HG03432 (cell line): ENCODE measurements around the gene MTHFR.

ENCODE experiments used
- ATAC-seq: cut with Tn5 transposase; IDR thresholded peaks from one replicate; pipeline ENCODE4 v1.9.1; 2021; ENCODE audit warnings: mild to moderate bottlenecking, moderate library complexity; ENCODE audit not compliant: unreplicated experiment

The MTHFR gene

GRCh38 chr1:11799099-11799498 is 6.7 kb downstream of the MTHFR start:
- no peak for ATAC-seq

- no peak for ATAC-seq
These were observed 8.1 kb downstream of the MTHFR start for GRCh38 chr1:11797525-11798216.

- no peak for ATAC-seq
These were observed 9.5 kb downstream of the MTHFR start for GRCh38 chr1:11796036-11796828.

GRCh38 chr1:11795238-11795890 is 10.4 kb downstream of the MTHFR start:
- ATAC-seq, result no peak

- ATAC-seq, result no peak
These were observed 11.1 kb downstream of the MTHFR start for GRCh38 chr1:11794446-11795237.

DNA sequence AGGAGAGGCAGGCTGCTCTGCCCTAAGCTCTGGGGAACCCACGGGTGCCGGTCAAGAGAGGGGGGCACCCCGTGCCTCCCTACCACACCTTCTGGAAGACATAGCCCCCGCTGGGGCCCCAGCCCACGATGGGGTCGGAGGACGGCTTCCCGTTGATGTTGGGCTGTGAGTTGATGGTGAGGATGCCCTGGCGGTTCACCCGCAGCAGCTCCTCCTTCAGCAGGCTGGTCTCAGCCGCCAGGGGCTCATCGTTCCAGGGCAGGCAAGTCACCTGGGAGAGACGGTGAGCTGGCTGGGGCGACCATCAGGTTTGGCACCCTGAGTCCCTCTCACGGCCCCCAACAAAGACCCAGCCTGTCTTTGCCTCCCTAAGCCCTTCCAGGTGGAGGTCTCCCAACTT is 11.9 kb downstream of the MTHFR start:
- no peak for ATAC-seq

DNA sequence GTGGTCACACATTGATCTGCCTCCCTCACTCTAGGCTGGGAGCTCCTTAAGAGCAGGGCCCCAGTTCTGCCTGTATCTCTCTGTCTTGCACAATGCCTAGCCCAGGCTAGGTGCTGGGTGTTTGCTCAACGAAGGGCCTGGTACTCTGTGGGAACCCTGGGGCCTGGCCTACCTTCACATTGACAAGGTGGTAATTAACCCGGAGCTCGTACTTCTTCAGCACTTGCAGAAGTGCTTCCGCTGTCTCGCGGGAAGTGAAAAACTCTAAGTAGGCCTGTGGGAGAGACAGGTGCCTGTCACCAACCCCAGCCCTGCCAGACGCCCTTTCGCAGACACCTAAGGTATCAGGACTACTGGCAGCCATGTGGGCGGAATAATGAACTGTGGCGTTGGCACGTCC is 13.7 kb downstream of the MTHFR start:
- ATAC-seq, result no peak

DNA sequence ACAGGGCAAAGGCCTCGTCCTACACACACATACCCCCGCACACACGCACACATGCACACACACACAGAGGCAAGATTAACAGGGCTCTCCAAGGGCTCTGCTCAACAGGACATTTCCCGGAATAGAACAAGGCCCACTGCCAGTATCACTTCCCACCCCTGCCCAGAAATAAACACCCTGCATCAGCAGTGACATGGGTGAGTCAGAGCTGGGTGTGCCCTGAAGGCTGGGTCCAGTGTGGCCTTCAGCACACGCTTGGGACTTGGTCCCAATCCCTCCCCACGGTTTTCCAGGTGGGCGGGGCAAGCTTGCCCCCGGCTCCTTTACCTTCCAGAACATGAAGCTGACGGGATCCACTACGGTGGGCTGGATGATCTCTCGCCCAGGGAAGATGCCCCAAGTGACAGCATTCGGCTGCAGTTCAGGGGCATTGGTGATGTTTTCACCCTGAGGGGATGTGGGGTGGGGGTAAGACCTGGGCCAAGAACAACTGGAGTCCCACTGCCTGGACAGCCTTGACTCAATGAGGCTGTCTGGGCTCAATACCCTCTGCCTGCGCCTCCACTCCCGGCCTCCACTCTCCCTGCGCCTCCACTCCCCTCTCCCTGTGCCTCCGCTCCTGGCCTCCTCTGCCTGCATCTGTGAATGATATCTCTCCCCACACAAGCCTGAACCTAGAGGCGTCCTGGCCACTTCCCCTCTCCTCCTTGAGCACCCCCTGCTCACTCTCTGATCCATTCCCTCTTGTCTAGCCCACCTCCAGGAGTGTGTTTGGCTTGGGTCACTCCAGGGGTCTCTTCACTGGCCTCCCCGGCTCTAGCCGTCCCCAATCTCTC is 14.7 kb downstream of the MTHFR start:
- ATAC-seq, result no peak

DNA sequence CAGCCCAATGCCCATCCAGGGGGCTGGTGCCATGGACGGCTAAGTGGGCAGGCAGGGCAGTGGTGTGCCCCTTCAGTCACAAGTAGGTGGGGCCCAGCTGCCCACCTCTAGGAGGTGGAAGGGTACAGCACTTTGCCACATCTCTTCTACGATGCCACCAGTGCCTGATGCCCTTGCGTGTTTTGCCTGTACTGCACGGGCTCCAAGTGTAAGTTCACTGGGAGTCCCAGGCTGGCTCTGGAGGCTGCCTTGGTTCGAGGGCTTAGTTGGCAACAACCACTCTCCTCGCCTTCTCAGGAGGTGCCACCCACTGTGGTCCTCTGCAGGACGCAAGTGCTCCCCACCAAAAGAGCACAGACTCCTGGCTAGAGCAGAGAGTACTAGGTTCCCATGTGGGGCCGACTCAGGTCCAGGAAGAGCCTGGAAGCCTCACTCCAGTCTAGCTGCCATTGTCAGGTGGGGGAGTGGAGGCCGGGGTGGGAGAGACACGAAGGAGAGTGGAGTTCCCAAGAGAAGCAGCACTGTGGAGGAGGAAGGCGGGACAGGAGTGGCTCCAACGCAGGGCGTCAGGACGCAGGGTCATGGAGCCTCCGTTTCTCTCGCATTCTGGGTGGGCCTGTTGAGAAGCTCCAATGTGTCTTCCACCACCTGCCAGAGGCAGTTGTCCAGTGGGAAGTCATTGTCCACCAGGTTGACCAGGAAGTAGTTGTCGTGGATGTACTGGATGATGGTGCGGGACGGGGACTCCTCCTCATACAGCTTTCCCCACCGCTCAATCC is 15.5 kb downstream of the MTHFR start:
- ATAC-seq, result no peak

DNA sequence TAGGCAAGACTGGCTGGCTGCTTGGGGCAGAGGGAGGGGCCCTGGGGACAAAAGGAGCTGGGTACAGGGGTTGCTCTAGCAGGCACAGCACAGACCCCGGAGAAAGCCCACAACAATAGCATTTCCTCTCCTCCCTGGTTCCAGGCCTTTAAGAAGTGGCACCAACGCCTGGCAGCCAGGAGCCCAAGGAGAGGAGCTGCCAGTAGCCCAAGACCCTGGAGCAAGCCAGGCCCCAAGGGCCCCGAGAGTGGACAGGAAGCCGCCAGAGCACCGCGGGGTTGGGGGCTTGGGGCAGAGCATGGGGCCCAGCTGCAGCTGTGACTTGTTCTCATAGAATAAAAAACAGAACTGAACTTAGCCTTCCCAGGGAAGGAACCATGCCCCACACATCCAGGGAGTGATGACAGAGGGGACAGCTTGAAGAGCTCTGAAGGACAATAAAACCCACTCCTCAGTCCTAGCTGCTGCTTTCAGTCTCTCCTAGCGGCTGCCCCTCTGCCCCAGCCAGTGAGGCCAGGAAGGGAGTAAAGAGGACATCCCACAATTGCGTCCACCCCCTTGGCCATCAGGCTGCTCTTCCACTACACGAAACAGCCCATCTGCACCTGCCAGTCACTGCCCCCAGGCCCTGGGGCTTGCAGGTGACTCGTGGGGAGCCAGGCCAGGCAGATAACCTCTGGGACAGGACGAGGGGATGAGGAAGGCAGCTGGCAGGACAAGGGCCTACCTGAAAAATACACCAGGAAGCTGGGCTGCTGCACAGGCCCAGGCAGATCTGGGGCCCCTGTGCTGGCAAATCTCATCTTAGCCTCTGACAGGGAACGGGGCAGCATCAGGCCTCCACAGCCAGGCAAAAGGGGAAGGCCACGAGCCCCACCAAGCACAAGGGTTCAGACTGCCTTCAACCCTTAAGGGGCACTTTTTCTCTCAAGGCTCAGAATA is 16.4 kb downstream of the MTHFR start:
- no peak for ATAC-seq

- ATAC-seq, result no peak
These were observed 17.2 kb downstream of the MTHFR start for GRCh38 chr1:11788549-11789053.

DNA sequence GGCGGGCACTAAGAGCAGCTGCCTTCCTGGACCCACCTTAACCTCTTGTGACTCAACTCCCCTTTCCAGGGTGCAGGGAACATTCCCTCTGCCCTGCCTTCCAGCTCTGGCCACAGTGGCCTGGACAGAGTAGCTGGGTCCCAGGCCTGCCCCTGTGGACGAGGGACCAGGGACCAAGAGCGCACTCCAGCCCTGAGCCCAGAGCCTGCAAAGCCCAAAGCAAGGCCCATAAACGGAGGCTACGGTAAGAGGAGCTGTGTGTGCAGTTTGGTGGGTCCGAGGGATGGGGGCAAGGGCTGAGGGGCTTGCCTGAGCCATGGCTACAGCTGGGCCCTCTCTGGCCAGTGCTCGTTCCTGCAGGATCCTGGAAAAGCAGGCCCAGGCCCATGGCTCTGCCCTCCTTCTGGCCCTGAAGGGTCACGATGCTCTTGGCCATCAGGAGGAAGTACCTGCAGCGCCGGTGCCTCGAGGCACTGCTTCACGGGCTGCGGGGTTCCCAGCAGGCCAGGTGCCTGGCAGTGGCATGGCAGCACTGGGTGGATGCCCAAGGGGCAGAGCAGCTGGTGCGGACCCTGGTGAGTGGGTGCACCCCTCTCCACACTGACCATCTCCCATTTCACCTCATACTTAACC is 17.8 kb downstream of the MTHFR start:
- no peak for ATAC-seq

DNA sequence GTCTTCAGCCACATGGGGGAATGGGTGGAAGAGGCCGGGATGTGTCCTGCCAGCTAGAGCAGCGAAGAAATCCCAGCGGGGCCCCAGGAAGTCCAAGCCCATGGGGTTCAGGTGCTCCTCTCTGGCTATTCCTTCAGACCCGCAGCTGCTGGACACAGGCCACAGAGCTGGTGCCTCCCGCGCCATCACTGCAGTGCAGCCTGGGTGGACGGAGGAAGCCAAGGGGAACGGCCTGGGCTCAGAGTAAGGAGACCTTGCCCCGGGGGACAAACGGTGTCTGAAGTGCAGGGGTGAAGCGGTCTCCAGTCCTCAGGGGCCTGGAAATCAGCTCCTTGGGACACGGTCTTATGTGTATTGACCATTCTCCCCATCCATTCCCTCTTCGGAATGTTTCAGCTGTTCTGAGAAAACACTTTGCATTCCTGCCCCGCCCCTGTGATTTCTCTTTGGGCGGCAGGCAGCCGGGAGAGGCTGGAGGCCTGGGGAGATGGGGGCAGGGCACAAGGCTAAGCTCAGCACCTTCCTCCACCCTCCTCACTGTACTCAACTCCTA is 18.4 kb downstream of the MTHFR start:
- ATAC-seq, result no peak

- no peak for ATAC-seq
These were observed 19.6 kb downstream of the MTHFR start for GRCh38 chr1:11786168-11786567.

DNA sequence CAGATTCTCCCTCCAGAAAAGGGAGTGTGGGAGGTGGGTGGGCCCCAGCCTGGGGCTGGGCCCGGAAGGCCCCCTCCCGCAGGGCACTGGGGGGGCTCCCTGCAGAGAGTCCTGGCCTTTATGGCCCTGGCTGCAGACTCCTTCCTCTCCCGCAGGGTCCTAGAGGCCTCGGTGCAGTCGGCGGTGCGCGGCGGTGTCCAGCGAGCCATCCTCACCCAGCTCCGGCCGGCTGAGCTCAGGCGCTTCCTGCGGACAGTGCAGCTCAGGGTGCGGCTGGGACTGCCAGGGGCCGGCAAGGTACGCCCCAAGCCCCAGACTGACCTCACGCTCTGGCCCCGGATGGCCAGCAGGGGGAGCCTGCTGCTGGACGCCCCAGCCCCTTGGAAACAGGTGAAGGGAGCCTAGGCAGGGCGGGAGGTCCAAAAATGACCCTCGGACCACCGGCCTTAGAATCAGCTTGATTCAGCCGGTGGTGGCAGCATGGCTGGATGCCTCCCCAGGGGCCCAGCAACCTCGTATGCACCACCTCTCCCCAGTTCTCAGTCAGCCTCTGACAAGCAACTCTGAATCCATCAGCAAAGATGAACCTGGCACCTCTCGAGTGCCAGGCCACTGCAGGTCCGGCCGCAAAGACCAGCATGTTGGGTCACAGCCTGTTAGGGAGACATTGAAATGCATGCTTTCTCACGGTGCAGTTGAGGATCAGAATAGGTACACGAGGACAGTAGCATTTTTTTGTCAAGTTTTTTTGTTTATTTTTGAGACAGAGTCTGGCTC is 20.6 kb downstream of the MTHFR start:
- peak; percentile 50 for ATAC-seq

- ATAC-seq, result no peak
These were observed 21.3 kb downstream of the MTHFR start for GRCh38 chr1:11784256-11784992.
